ENCODE data around the gene ZNF423.

GRCh38 chr16:49837688-49838410 is 18.1 kb downstream of the ZNF423 start:
- TF ChIP-seq PAXIP1 (CRISPR knock-in tag; conservative IDR thresholded peaks at IDR 0.05) (no peak), MED1 (CRISPR knock-in tag; IDR thresholded peaks at IDR 0.05) (no peak), BRCA1 (CRISPR knock-in tag; IDR thresholded peaks at IDR 0.05) (no peak), ZSCAN20 (CRISPR knock-in tag; IDR thresholded peaks at IDR 0.05; ENCODE audit: borderline replicate concordance) (no peak), ZSCAN30 (CRISPR knock-in tag; IDR thresholded peaks at IDR 0.05) (no peak), CHD4 (IDR thresholded peaks at IDR 0.05; ENCODE audit: borderline replicate concordance, low read length) (no peak), DBP (CRISPR knock-in tag; IDR thresholded peaks at IDR 0.05; ENCODE audit: not compliant biosample characterization) (no peak), PHF8 (CRISPR knock-in tag; IDR thresholded peaks at IDR 0.05) (no peak), MYNN (CRISPR knock-in tag; IDR thresholded peaks at IDR 0.05; ENCODE audit: low read depth) (no peak), JUN (CRISPR knock-in tag; IDR thresholded peaks at IDR 0.05) (no peak), ZNF549 (CRISPR knock-in tag; IDR thresholded peaks at IDR 0.05) (no peak), ZNF687 (CRISPR knock-in tag; IDR thresholded peaks at IDR 0.05) (no peak)

Data from HepG2 (cell line).